ENCODE results near the gene RFX3. TPM values are rescaled to one million over a fixed set of nuclear protein-coding genes. Genes with fewer than 3 reads are reported as not detected.

RFX3 gene
- 0.58 and 1.4 TPM in 2 replicates for total RNA-seq

DNA sequence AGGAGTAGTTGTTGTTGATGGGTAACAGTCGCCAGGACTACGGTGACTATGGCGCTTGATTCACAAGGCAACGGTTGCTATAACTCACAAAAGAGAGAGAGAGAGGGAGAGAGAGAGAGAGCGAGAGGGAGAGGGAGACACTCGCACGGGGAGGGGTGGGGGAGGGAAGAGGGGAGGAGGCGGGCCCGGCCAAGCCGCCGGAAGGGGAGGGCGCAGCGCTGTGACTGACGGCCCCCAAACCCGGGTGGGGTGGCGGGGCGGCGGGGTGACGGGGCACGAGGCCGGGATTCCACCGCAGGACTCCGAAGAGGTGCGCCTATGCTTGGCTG lies at the start of gene RFX3:
Gene RFX3 (minus strand): TSS at position 166 of the 329 bp plus-strand sequence. CDS start 130,413 bp downstream, outside the sequence.

